Ishikawa (cell line): Measurements from ENCODE around the gene SDK1.

Experiments used
- CEBPB ChIP-seq: IDR thresholded peaks from 2 replicates; pipeline ENCODE4 v1.6.1; 2012
- CREB1 ChIP-seq: IDR thresholded peaks from 2 replicates; pipeline ENCODE4 v1.6.1; 2012; ENCODE audit warnings: low read depth
- EGR1 ChIP-seq: IDR thresholded peaks from 2 replicates; pipeline ENCODE4 v1.6.1; 2012
- EP300 ChIP-seq: IDR thresholded peaks from 2 replicates; pipeline ENCODE4 v1.6.1; 2012; ENCODE audit warnings: borderline replicate concordance
- FOXM1 ChIP-seq: IDR thresholded peaks from 2 replicates; pipeline ENCODE4 v1.6.1; 2012; ENCODE audit warnings: low read depth, borderline replicate concordance
- NFIC ChIP-seq: IDR thresholded peaks from 2 replicates; pipeline ENCODE4 v1.6.1; 2012
- RAD21 ChIP-seq: IDR thresholded peaks from 2 replicates; pipeline ENCODE4 v1.6.1; 2012; ENCODE audit warnings: low read depth
- TAF1 ChIP-seq: IDR thresholded peaks from 2 replicates; pipeline ENCODE4 v1.6.1; 2012; ENCODE audit warnings: low read depth, mild to moderate bottlenecking
- TCF12 ChIP-seq: IDR thresholded peaks from 2 replicates; pipeline ENCODE4 v1.6.1; 2012; ENCODE audit warnings: low read depth
- TEAD4 ChIP-seq: IDR thresholded peaks from 2 replicates; pipeline ENCODE4 v1.6.1; 2012
- YY1 ChIP-seq: IDR thresholded peaks from 2 replicates; pipeline ENCODE4 v1.6.1; 2012; ENCODE audit warnings: low read depth
- ZBTB7A ChIP-seq: IDR thresholded peaks from 2 replicates; pipeline ENCODE4 v1.6.1; 2012; ENCODE audit warnings: low read depth
- TF ChIP-seq, protein P1 (sequence below): IDR thresholded peaks from 2 replicates; pipeline ENCODE4 v1.6.1; 2012
- TF ChIP-seq, protein P2 (sequence below): IDR thresholded peaks from 2 replicates; pipeline ENCODE4 v1.6.1; 2012
- TF ChIP-seq, protein P3 (sequence below): IDR thresholded peaks from 2 replicates; pipeline ENCODE4 v1.6.1; 2012; ENCODE audit warnings: low read depth, mild to moderate bottlenecking

The SDK1 gene

DNA sequence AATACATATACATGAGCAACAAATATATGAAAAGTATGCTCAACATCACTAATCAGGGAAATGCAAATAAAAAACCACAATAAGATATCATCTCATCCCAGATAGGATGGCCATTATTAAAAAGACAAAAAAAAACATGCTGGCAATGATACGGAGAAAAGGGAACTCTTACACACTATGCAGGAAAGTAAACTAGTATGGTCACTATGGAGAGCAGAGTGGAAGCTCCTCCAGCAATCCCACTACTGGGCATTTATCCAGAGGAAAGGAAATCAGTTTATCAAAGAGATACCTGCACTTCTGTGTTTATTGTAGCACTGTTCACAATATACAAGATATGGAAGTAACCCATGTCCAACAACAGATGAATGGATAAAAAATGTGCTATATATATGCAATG, 217.5 kb downstream of the SDK1 start:
- TF ChIP-seq CREB1 (no peak), EGR1 (no peak), EP300 (no peak), TAF1 (no peak), NFIC (no peak), CEBPB (no peak), YY1 (no peak), FOXM1 (no peak)
- TF ChIP-seq, protein P1, sequence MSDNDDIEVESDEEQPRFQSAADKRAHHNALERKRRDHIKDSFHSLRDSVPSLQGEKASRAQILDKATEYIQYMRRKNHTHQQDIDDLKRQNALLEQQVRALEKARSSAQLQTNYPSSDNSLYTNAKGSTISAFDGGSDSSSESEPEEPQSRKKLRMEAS = no peak

DNA sequence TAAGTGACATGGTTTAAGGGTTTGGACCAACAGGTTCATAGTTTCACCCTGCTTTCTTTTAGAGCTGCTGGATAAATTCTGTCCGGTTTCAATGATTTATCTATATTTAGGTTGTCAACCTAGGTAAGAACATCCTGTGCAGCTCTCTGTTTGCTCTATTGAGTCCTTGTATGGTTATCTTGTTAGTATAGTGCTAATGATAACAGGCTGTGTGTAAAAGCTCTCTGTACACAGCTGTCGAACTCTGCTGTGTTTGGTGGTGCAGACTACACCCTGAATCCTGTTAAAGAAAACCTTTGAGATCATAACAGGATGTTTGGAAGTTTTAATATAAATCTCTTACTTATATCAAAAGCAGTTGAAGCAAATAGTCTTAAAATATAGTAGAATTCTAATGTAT, 219.2 kb downstream of the SDK1 start:
- TF ChIP-seq TEAD4 (no peak), RAD21 (no peak), FOXM1 (no peak), EGR1 (no peak), CEBPB (no peak), ZBTB7A (no peak), YY1 (no peak), NFIC (no peak), TAF1 (no peak), EP300 (no peak), CREB1 (no peak), TCF12 (no peak)
- TF ChIP-seq, protein P2, sequence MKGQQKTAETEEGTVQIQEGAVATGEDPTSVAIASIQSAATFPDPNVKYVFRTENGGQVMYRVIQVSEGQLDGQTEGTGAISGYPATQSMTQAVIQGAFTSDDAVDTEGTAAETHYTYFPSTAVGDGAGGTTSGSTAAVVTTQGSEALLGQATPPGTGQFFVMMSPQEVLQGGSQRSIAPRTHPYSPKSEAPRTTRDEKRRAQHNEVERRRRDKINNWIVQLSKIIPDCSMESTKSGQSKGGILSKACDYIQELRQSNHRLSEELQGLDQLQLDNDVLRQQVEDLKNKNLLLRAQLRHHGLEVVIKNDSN = no peak
- TF ChIP-seq, protein P1 = no peak
- TF ChIP-seq, protein P3, sequence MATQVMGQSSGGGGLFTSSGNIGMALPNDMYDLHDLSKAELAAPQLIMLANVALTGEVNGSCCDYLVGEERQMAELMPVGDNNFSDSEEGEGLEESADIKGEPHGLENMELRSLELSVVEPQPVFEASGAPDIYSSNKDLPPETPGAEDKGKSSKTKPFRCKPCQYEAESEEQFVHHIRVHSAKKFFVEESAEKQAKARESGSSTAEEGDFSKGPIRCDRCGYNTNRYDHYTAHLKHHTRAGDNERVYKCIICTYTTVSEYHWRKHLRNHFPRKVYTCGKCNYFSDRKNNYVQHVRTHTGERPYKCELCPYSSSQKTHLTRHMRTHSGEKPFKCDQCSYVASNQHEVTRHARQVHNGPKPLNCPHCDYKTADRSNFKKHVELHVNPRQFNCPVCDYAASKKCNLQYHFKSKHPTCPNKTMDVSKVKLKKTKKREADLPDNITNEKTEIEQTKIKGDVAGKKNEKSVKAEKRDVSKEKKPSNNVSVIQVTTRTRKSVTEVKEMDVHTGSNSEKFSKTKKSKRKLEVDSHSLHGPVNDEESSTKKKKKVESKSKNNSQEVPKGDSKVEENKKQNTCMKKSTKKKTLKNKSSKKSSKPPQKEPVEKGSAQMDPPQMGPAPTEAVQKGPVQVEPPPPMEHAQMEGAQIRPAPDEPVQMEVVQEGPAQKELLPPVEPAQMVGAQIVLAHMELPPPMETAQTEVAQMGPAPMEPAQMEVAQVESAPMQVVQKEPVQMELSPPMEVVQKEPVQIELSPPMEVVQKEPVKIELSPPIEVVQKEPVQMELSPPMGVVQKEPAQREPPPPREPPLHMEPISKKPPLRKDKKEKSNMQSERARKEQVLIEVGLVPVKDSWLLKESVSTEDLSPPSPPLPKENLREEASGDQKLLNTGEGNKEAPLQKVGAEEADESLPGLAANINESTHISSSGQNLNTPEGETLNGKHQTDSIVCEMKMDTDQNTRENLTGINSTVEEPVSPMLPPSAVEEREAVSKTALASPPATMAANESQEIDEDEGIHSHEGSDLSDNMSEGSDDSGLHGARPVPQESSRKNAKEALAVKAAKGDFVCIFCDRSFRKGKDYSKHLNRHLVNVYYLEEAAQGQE = no peak

DNA sequence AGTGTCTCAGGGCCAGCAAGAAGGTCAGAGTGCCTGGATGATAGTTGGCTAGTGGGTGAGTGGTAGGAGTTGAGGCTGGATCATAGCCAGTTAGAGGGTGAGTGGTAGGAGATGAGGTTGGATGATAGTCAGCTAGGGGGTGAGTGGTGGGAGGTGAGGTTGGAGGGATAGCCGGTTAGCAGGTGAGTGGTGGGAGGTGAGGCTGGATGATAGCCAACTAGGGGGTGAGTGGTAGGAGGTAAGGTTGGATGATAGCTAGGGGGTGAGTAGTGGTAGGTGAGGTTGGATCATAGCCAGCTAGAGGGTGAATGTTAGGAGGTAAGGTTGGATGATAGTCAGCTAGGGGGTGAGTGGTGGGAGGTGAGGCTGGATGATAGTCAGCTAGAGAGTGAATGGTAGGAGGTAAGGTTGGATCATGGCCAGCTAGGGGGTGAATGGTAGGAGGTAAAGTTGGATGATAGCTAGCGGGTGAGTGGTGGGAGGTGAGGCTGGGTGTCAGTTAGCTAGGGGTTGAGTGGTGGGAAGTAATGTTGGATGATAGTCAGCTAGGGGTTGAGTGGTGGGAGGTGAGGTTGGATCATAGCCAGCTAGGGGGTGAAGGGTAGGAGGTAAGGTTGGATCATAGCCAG, 226.6 kb downstream of the SDK1 start:
- TF ChIP-seq RAD21 (no peak), CREB1 (no peak), CEBPB (no peak), NFIC (no peak), EGR1 (no peak), TAF1 (no peak)
- TF ChIP-seq, protein P3 = no peak
- TF ChIP-seq, protein P1 = no peak

DNA sequence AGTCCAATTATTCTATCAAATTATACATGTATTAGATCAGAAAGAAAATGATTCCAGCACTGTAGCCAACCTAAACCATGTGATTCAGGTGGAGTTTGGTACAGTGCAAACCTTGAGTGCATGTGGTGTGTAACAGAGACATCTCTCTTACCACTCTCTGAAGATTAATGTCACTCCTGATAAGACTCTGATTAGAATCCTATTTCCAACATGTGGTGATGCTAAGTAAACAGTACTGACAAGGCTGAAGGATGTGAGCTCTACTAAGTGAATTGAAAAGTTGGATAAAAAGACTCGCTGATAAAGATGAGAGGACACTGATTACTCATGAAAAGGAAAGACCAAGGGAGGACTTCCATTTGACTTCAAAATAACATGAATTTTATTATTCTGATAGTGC, 232.0 kb downstream of the SDK1 start:
- TF ChIP-seq, protein P2 = no peak
- TF ChIP-seq TCF12 (no peak), CREB1 (no peak), RAD21 (no peak), TAF1 (no peak), ZBTB7A (no peak), CEBPB (no peak), FOXM1 (no peak), YY1 (no peak), TEAD4 (no peak), EGR1 (no peak), NFIC (no peak), EP300 (no peak)
- TF ChIP-seq, protein P1 = no peak
- TF ChIP-seq, protein P3 = no peak
